GM21737 (cell line): ENCODE measurements around the gene STPG4.
"Not testable (repeated sequence)": the region's sequence is repeated elsewhere in the genome, so short reads cannot be mapped to it uniquely, and the experiment has no call there.

Experiments used
- ATAC-seq: cut with Tn5 transposase; IDR thresholded peaks from one replicate; pipeline ENCODE4 v1.9.1; 2021; ENCODE audit warnings: mild to moderate bottlenecking, moderate library complexity; ENCODE audit not compliant: unreplicated experiment

The STPG4 gene, protein sequence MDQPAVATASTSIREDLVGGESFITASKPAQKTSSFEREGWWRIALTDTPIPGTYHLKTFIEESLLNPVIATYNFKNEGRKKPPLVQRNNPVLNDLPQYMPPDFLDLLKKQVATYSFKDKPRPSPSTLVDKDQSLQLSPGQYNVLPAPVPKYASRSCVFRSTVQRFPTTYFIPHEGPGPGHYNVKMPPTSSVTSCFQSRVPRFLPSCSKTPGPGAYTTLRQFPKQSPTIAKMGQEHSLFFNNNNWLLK

DNA sequence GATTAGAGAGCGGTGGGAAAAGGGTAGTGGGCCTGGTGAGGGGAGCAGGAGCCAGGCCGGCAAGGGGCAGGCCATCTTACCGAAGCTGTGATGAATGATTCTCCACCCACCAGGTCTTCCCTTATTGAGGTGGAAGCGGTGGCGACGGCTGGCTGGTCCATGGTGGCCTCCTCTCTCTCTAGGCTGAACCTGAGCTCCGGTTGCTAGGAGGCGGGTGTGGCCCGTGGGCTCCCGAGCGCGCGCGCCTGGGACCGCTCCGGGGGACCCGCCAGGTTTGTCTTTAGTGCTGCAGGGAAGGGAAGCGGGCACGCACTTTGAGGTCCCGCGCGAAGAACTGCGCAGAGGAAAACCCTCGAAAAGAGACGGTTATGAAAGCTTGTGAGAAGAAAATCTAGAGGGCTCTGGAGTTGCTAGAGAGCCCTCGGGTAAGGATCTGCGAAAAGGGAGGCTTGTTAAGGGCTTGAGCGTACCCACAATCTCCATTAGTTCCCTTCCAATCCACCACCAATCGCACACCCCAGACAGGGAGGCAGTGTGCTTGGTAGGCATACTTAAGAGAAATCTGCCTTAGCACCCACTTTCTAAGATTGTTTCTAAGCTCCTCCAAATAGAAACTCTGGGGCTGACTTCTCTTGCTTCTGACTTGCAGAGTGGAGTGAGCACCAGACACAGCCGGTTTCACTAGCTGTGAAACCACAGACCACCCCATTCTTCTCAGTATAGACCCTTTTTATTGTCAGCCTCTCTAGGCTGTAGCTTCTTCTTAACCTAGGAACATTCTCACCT lies at the start of gene STPG4:
STPG4 (minus strand) TSS at position 218 of the 786 bp plus-strand sequence; CDS start at position 161, 57 bp downstream.
- ATAC-seq: no peak

DNA sequence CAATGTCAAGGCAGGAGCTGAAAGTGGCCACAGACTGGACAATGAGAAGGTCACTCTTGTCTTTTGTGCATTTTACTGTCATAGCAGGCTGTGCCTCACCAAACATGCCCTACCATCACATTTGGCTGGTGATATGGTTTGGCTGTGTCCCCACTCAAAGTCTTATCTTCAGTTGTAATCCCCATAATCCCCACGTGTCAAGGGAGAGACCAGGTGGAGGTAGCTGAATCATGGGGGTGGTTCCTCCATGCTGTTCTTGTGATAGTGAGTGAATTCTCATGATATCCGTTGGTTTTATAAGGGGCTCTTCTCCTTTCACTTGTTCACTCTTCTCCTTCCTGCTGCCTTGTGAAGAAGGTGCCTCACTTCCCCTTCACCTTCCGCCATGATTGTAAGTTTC lies 49.6 kb upstream of the STPG4 start:
- ATAC-seq: no peak

DNA sequence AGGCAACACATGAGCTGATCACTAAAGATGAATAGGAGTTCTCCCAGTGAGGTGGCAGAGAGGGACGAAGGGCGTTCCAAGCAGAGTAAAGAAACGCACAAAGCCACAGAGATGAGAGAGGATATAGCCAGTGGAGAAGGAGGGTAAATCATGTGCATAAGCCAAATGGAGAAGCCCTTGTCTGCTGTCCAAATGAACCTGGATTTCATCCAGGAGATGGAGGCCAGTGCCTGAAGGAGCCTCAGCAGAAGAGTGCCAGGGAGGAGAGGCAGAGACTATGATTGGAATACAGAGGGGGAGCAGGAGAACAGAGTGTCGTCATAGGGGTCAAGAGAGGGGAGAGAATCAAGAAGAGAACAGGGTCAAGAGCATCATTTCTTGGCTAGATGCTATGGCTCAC lies 48.9 kb upstream of the STPG4 start:
- no peak for ATAC-seq

DNA sequence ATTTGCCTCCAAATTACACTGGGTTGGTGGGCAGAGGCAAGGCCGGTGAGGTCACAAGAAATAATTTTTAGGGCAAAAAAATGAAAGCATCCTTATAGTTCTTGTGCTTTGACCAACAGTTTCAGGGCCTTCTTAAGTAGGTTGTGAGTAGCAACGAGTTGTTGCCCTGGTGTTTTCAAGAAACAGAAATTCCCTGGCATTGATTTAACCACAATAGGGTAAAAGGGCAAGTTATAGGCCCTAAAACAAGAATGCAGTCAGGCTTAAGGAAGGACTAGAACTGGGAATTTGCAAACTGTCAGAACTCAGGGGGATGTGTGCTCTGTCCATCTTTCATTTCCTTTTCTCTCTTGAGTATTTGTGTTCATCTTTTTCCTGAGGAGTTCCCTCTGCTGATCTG lies 46.1 kb upstream of the STPG4 start:
- no peak for ATAC-seq

DNA sequence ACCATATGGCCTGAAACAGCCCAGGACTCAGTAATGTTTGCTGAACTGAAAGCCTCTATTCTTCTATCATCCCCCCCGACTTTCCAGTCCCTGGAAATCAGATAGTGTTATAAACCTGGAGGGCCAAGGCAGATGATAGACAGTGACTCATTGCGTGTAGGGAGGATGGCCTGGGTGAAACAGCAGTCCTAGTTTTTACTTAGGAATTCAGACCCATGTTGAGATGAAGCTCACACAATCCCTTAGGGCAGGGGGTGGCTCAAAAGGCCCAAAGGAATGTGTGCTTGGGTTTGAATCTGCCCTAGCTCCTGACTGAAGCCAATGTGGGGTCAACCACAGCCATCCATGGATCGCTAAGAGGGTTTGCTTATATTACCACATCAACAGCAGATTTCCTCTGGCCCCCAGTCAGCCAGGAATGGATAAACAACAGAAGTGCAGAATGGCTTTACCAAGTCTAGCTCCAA lies 43.9 kb upstream of the STPG4 start:
- no peak for ATAC-seq

DNA sequence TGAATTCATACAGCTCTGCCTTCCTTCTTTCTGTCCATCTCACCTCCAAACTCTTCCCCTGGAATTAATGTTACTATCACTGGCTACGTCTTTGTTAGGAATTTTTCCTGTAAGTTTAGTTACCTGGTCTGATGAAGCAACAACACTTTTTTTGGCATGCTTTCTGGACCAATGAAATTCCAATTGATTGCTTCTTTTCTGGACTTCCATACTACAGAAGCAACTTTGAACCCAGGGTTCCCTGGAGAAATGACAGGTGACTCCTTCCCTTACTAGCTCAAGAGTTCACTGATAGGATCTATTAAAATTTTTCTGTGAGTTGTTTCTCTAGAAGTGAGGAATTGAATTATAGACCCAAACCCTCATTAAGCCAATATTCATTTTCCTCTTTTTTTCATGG lies 41.4 kb upstream of the STPG4 start:
- ATAC-seq: no peak

DNA sequence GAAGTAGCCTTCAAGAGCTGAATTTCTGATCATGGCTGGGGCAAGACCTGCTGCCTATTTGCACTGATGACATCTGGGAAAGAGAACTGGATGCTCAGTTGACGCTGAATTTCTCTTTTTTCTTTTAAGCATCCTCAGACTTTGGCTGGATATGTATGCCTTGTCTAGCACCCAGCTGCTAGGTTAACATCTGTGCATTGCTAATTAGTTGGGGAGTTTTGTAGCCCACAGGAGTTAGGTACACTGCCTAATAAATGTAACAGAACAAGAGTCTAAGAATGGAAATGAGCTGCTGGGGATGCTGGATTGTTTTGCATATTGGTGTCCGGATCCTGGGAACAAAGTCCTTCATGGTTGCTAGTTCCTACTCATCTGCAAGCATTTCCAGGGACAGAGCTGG lies 40.9 kb upstream of the STPG4 start:
- no peak for ATAC-seq

DNA sequence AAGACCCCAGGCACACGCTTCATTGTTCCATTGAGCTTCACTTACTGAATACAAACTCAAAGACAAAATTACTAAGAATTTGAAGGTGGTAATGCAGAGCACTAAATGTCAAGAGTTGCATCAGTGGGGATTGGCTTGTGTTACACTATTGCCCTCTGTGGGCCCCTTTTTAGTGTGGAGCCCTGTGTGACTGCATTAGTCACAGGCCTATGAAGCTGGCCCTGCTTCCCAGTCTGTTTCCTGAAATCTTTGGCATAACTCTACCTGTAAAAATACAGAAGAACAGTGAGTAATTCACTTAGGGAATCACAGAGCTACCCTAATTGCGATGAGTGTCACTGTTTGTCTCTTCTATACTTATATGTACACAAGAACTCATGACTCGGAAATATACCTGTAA lies 40.0 kb upstream of the STPG4 start:
- no peak for ATAC-seq

DNA sequence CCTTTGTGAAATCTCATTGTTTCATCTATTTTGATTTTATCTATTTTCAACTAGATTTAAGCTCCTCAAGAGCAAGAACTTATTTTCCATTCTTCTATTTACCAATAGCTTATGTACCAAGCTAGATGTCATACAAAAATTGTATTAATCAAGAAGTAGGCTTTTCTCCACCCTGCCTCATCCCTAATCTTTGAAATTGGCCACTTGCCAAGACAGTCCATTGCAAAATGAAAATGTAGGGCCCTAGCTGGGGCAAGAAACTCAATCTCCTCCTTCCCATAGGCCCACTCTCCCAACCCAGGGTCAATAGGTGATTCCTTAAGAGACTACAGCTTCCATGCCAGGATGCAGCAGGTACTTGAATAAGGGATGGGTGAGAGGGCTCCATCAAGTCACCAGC lies 39.3 kb upstream of the STPG4 start:
- ATAC-seq: no peak

DNA sequence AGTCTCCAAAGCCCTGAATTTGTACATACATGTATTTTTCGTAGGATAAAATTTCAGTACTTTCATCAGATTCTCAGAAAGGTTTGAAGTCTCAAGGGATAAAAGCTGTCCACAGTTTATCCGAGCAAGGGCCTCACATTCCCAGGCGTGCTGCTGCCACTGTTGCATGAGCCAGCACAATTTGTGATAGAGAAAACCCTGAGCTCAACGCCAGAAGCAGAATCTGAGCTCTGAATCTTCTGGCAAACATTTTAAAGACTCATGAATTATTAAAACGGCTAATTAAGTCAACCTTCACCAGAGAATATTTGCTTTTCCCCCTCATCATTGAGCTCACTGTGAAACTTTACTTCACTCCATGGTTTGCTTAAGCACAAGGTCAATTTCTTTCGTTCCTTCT lies 38.5 kb upstream of the STPG4 start:
- no peak for ATAC-seq

DNA sequence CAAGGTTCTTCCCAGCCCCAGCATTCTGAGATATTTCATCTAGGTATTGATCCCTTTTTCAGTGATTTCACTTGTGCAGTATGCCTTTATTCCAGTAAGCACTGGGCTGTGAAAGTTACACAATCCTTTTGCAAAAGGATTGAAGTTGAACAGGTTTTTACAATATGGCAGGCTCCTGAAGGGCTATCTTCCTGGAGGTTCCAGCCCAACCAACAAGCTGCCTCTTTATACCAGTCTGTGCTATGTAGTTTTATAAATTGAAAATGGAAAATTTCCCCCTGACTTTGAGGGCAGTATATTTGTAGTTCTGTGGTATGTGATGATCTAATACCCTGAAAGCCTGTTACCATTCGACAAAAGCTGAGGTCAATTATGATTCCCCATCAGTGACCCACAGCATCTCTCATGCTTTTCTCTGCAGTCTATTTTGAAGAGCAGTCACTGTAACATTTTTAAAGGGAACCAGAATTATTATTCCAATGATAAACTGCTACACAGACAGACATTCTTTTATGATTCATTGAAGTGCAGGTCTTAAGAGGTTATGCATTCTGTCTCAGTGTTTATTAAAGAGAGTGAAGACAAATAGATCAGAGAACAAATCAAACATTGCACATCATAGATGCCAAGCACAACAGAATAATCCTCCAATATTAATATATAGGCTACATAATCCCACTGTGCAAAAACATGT lies 35.2 kb upstream of the STPG4 start:
- ATAC-seq: no peak

DNA sequence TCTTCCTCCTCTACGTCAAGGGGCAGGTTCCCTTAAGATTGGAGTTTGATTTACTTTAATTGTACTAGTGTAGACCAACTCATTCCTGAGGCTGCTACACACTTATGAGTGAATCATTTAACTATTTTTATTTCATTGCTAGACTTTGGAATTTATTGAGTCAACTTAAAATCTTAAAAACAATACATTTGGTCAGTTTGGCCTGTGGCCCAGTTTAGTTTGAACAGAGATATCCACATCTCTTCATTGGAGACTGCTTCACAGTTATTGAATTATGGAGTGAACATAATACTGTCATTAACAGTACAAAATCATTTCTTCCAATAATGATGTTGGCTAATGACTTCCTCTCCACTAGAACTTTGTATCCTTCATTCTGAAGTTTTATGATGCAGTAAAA lies 34.5 kb upstream of the STPG4 start:
- ATAC-seq: no peak

DNA sequence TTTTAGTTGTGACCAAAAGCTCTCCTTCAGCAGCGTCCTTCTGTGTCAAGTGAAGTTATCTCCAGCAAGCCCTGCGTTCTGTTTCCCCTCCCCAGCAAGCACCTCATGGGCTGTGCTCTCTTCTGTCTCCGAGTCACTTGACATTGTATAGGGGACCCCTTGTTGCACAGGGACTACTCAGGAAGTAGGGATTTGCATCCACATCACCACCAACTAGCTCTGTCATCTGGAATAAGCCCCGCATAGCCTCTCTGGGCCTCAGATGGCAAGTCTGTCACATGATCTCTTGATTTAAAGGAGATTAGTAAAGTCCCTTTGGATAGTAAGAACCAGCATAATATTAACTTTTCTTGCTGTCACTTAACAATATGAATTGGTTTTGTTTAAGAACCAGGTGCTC lies 32.0 kb upstream of the STPG4 start:
- no peak for ATAC-seq

DNA sequence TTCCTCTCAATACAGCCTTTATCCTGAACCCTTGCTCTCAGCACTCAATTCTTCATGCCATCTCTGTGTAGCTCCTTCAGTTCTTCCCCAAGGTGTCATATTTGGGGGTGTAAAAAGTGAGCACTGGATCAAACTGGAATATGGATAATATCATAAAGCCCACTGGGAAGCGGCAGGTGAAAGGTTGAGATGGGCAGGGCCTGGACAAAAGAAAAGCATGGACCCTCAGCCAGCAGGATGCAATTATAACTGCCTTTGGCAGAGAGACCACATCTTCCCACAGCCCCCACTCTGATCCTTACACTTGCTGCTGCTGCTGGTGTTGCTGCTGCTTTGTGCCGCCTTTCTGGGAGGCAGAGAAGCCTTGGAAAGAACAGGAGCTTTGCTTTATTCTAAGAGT lies 31.2 kb upstream of the STPG4 start:
- no peak for ATAC-seq

DNA sequence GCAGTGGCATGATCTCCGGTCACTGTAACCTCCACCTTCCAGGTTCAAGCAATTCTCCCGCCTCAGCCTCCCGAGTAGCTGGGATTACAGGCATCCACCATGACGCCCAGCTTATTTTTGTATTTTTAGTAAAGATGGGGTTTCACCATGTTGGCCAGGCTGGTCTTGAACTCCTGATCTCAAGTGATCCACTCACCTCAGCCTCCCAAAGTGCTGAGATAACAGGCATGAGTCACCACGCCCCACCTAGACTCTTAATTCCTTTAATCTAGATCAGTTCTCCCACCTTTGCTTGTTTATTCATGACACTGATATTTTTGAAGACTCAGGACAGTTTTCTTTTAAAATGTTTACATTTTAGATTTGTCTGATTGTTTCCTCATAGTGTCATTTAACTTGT lies 30.0 kb upstream of the STPG4 start:
- ATAC-seq: not testable (repeated sequence)

DNA sequence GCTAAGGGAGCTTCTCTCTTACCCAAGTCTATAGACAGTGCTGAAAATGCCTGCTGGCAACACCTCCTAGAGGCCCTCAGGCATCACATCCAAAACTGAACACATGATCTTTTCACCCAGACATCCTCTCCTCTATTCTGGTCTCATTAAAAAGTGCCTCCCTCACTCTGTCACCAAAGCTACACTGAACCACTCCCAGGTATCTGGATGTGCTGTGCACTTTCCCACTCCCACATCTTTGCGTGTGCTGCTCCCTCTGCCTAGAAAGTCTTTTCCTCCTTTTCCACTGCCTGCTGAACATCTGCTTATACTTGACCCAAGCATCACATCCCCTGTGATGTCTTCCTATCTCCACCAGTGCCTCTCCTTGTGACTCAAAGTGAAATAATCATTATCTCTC lies 26.1 kb upstream of the STPG4 start:
- no peak for ATAC-seq

DNA sequence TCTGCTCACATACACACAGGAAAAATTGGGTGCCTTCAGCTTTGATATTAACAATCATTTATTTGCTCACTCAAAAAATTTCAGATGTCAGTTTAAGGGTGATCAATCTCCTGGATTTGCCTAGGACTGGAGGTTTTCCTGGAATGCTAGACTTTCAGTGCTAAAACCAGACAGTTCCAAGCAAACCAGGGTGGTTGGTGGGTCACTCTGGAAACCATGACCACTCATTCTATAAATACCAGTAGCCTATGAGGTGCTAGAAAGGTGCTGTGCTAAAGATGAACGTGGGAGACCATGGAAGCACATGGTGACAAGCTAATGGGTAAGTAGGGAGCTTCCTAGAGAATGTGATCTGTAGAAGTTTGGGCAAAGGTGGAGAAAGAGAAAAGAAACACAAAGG lies 25.4 kb upstream of the STPG4 start:
- no peak for ATAC-seq

DNA sequence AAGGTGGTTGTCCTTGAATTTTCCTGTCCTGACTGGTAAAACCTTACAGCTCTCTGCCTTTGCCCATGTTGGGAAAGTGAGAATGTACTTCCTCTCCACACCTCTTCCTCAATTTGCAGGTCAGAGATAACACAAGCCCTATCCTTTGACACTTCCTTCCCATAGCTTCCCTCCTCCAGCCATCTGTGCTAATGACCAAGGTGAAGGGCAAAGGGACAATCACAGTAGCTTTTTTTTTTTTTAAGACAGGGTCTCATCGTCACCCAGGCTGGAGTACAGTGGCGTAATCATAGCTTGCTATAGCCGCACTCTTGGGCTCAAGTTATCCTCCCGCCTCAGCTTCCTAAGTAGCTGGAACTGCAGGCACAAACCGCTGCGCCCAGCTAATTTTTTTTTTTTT lies 24.3 kb upstream of the STPG4 start:
- ATAC-seq: no peak

DNA sequence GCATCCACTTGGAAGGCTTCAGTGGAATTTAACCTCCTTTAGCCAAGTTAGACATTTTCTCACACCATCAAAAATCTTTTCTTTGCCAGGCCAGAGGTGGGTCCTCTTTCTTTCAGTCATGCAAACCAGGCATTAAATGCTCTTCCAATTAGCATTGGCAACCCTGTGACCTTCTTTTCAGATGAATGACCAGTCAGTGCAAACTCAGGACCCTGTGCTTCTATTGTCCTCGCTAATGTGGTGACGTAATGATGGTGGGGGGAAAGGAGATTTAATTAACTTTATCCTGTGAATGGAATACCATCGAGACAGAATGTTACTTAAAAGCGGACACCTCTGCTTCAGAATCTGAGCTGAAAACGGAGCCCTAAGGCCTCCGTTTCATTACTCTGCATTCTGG lies 23.2 kb upstream of the STPG4 start:
- ATAC-seq: no peak

DNA sequence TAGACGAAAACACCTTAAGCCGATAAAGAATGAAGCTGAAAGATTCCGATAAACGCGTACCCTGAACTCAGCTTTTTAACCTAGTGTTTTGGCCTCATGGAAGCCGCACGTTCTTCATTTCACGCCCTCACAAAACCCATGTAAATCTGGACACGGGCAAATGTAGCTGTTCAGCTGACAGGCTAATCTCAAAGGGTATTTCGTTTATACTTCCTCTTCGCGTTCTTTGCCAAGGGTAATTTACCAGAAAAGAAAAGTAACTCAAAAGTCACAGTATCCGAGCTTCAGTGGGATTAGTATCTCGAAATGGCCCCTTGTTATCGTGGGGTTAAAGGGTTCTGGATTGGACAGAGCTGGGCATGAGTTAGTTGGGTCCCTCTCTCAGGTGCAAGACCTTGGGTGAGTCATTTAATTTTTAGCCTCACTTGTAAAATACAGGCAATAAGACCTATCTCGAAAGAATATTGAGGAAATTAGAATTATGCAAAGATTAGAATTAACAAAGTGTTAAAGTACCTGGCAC lies 22.0 kb upstream of the STPG4 start:
- peak; percentile 1 for ATAC-seq

DNA sequence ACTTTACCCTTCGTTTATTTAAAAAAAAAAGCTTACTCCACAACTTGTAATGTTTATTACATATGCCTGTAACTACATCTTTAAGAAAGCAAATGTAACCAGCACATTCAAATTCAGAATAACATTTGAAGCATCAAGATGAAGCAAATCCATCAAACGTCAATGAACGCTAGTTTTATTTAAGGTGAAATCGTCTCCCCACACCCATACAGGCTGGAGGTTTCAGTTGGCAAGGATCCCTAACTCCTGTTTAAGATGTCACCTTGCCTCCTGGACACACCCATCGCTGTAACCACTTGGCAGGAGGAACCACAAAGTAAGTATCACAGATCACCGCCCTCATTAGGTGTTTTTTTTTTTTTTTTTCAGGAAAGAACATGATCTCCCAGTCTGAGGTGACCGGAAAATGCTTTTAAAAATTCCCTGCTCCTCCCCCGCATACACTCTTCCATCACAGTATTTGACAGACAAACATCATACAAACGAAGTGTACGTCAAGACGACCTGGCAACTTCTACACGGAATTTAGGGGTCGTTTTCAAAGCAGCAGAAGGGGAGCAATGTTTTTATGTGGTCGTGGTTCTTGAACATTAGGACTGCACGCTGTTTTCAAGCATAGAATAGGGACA lies 19.7 kb upstream of the STPG4 start:
- no peak for ATAC-seq
